ENCODE measurements around the gene EML4. TPM values are rescaled to one million over a fixed set of nuclear protein-coding genes. Genes with fewer than 3 reads are reported as not detected.

EML4 gene
- total RNA-seq, 1 experiment from 2014 or later, result 156 TPM

- DNase-seq (ENCODE audit: low spot score), result peak; percentile 46
- in situ Hi-C loops (cut with HindIII; ENCODE audit: low sequenced_read_pairs), result loop anchor here (25.0 kb wide), 1 partner anchor 376 kb away; no protein-coding TSS in a partner anchor
Measured at GRCh38 chr2:42238644-42239288, 69.6 kb downstream of the EML4 start.

GRCh38 chr2:42239289-42239661, 70.1 kb downstream of the EML4 start:
- no peak for DNase-seq (ENCODE audit: low spot score)
- in situ Hi-C loops (cut with HindIII; ENCODE audit: low sequenced_read_pairs), result loop anchor here (25.0 kb wide), 1 partner anchor 377 kb away; no protein-coding TSS in a partner anchor

GRCh38 chr2:42239811-42240210, 70.7 kb downstream of the EML4 start:
- no peak for DNase-seq (ENCODE audit: low spot score)

GRCh38 chr2:42241517-42241916, 72.4 kb downstream of the EML4 start:
- DNase-seq (ENCODE audit: low spot score), result no peak
- in situ Hi-C loops (cut with HindIII; ENCODE audit: low sequenced_read_pairs), result loop anchor here (25.0 kb wide), 1 partner anchor 379 kb away; no protein-coding TSS in a partner anchor

More at GRCh38 chr2:42239811-42240210, 70.7 kb downstream of the EML4 start:
- in situ Hi-C loops (cut with HindIII; ENCODE audit: low sequenced_read_pairs), result loop anchor here (25.0 kb wide), 1 partner anchor 378 kb away; no protein-coding TSS in a partner anchor

DNA sequence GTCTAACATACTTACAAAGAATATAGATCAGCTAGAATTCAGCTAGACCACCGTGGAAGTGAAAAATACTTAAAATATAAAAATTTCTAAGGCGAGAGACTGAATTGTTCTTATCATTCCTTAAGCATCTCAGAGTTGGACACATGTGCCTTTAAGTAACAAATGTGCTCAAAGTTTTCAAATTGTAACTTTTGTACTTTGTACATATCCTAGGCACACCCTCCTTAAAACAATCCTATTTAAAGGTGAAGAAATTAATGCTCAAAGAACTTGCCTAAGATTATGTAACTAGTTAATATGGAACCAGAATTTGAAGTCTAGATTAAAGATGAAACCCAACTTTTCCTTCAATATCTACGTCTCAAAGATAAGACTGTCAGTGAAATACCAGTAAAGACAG, 74.1 kb downstream of the EML4 start:
- DNase-seq (ENCODE audit: low spot score), result no peak
- in situ Hi-C loops (cut with HindIII; ENCODE audit: low sequenced_read_pairs), result loop anchor here (25.0 kb wide), 1 partner anchor 381 kb away; no protein-coding TSS in a partner anchor

GRCh38 chr2:42244520-42244919, 75.4 kb downstream of the EML4 start:
- in situ Hi-C loops (cut with HindIII; ENCODE audit: low sequenced_read_pairs), result loop anchor here (25.0 kb wide), 1 partner anchor 382 kb away; no protein-coding TSS in a partner anchor
- DNase-seq (ENCODE audit: low spot score), result no peak

- in situ Hi-C loops (cut with HindIII; ENCODE audit: low sequenced_read_pairs), result loop anchor here (25.0 kb wide), 1 partner anchor 383 kb away; no protein-coding TSS in a partner anchor
Measured at GRCh38 chr2:42245396-42245795, 76.2 kb downstream of the EML4 start.

GRCh38 chr2:42246562-42246961, 77.4 kb downstream of the EML4 start:
- DNase-seq (ENCODE audit: low spot score), result no peak
- in situ Hi-C loops (cut with HindIII; ENCODE audit: low sequenced_read_pairs), result loop anchor here (25.0 kb wide), 1 partner anchor 384 kb away; no protein-coding TSS in a partner anchor

More at GRCh38 chr2:42245396-42245795, 76.2 kb downstream of the EML4 start:
- DNase-seq (ENCODE audit: low spot score), result no peak

- in situ Hi-C loops (cut with HindIII; ENCODE audit: low sequenced_read_pairs), result loop anchor here (25.0 kb wide), 1 partner anchor 387 kb away; no protein-coding TSS in a partner anchor
- no peak for DNase-seq (ENCODE audit: low spot score)
Measured at GRCh38 chr2:42248846-42249245, 79.7 kb downstream of the EML4 start.

- no peak for DNase-seq (ENCODE audit: low spot score)
- in situ Hi-C loops (cut with HindIII; ENCODE audit: low sequenced_read_pairs), result loop anchor here (25.0 kb wide), 1 partner anchor 387 kb away; no protein-coding TSS in a partner anchor
Measured at GRCh38 chr2:42249284-42249683, 80.1 kb downstream of the EML4 start.

- in situ Hi-C loops (cut with HindIII; ENCODE audit: low sequenced_read_pairs), result loop anchor here (25.0 kb wide), 1 partner anchor 388 kb away; no protein-coding TSS in a partner anchor
- peak; percentile 37 for DNase-seq (ENCODE audit: low spot score)
Measured at GRCh38 chr2:42249887-42250286, 80.7 kb downstream of the EML4 start.

DNA sequence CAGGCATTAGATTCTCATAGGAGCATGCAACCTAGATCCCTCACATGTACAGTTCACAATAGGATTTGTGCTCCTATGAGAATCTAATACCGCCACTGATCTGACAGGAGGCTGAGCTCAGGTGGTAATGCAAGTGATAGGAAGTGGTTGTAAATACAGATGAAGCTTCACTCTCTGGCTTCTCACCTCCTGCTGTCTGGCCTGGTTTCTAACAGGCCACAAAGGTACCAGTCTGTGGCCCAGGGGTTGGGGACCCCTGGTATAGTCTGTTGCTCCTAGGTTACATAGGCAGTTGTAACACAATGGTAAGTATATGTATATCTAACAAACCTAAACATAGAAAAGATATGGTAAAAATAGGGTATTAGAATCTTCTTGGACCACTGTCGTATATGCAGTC, 81.8 kb downstream of the EML4 start:
- in situ Hi-C loops (cut with HindIII; ENCODE audit: low sequenced_read_pairs), result no loop called here

DNA sequence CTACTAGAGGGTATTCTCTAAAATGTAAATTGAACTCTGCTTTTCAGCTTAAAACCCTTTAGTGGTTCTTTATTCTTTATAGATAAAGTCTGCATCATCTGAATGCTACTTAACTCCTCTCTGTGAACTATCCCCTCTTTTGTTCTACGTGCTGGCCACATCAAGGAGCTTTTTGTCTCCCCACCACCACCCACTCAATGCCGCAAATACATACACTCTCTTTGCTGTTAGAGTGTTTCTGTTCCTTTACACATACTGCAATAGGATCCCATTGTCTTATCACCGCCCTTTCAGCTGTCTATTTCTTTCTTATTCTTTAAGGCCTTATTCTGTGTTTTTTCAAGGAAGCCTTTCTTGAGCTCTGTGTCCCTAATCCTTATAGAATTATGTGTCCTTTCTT, 83.3 kb downstream of the EML4 start:
- DNase-seq (ENCODE audit: low spot score), result no peak
- in situ Hi-C loops (cut with HindIII; ENCODE audit: low sequenced_read_pairs), result no loop called here

More for the DNA sequence above, 81.8 kb downstream of the EML4 start:
- no peak for DNase-seq (ENCODE audit: low spot score)

DNA sequence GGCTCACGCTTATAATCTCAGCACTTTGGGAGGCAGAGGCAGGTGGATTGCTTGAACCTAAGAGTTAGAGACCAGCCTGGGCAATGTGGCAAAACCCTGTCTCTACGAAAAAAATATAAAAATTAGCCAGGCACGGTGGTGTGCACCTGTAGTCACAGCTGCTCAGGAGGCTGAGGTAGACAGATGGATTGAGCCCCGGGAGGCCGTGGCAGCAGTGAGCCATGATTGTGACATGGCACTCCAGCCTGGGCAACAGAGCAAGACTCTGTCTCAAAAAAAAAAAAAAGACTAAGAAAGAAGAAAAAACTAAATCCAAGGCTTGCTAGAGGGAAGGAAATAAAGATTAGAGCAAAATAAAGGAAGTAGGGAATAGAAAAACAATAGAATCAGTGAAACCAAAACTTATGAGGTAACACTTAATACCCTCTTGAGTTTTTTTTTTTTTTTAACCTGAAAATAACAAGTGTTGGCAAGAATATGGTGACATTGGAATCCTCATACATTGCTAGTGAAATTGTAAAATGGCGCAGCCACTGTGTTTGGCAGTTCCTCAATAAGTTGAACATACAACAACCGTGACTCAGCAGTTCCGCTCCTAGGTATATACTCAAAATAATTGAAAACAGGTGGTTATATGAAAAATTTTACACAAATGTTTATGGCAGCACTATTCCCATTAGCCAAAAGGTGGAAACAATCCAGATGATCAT, 85.2 kb downstream of the EML4 start:
- DNase-seq (ENCODE audit: low spot score), result no peak
- in situ Hi-C loops (cut with HindIII; ENCODE audit: low sequenced_read_pairs), result no loop called here

GRCh38 chr2:42256505-42256904, 87.4 kb downstream of the EML4 start:
- no peak for DNase-seq (ENCODE audit: low spot score)
- in situ Hi-C loops (cut with HindIII; ENCODE audit: low sequenced_read_pairs), result no loop called here

DNA sequence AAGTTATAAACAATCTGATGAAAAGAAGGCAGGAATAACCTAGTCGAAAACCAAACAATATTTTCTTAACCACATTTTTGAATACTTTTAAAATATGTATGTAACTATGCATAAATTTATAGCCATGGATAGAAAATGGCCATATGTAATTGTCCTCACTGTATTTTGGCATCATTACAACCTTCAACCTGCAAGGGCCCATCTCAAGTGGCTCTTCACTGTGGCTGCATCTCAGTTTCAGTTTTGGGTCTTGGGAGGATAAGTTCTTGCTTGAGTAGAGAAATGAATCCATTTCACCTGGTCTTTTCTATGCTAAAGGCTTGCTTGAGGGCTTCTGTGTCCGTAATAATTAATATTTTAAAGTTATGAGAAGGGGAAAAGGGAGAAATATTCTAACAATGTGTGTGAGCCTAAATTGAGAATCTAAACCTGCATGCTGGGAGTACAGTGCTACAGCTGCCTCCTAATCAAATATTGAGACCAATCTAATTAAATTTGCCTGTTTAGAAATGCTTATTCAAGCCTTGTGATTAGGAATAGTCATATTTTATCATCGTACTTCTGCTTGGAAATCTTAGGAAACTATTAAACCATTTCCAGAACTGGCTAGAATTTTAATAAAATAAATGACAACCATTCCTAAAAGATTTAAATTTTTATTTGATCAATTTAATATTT, 92.5 kb downstream of the EML4 start:
- no peak for DNase-seq (ENCODE audit: low spot score)
- in situ Hi-C loops (cut with HindIII; ENCODE audit: low sequenced_read_pairs), result no loop called here

DNA sequence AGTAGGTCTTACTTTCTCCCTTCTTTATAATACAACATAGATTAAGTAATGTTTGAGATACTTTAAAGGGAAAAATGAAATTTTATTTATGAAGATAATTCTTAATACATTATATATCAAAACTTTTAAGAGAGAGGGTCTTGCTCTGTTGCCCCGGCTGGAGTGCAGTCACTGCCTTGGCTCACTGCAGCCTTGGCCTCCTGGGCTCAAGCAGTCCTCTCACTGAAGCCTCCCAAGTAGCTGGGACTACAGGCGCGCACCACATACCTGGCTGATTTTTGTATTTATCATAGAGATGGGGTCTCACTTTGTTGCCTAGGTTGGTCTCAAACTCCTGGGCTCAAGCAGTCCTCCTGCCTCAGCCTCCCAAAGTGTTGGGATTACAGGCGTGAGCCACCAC, 97.1 kb downstream of the EML4 start:
- no peak for DNase-seq (ENCODE audit: low spot score)
- in situ Hi-C loops (cut with HindIII; ENCODE audit: low sequenced_read_pairs), result no loop called here

DNA sequence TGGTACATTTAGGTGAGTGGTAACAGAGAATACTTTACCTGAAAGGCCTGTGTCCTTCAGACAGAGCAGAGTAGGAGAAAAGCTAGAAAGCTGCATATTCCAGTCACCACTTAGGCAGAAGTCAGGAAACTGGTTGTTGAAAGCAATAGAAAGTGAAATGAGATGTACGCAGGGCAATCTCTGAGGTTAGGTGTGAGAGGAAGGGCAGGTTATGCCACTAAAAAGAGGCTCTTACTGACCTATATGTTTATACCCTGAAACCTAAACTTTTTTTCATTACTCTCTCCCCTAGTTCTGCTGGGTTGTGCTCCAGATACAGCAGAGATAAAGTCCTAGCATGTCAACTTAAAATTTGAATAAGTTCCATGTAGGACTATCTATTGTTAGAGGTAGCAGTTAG, 98.4 kb downstream of the EML4 start:
- in situ Hi-C loops (cut with HindIII; ENCODE audit: low sequenced_read_pairs), result no loop called here
- no peak for DNase-seq (ENCODE audit: low spot score)

DNA sequence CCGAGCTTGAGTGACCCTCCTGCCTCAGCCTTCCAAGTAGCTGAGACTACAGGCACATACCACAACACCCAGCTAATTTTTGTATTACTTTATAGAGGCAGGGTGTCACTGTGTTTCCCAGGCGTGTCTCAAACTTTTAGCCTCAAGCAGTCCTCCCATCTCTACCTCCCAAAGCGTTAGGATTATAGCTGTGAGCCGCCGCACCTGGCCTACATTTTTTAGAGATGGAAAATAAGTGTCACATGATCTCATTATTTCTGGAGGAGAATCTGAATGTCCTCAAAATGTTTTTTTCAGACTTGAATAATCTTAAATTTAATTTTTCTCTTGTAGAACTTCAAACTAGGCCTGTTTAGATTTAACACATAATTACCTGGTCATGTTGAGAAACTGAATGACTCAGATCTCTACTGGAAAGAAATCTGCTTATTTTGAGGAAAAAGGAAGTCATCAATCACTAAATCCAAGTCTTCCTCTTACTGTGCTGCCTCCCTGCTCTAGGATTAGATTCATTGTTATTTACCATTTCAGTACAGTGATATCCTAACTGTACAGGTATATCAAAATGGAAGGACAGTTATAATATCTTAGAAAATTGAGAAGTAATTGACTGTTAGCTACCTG, 99.5 kb downstream of the EML4 start:
- DNase-seq (ENCODE audit: low spot score), result no peak
- in situ Hi-C loops (cut with HindIII; ENCODE audit: low sequenced_read_pairs), result no loop called here

Data from G401 (cell line).